GM21381 (cell line): ENCODE data around the gene TSPAN15.

ENCODE experiments used
- ATAC-seq: cut with Tn5 transposase; IDR thresholded peaks from one replicate; pipeline ENCODE4 v1.9.1; 2021; ENCODE audit warnings: mild to moderate bottlenecking, moderate library complexity; ENCODE audit not compliant: unreplicated experiment

The TSPAN15 gene

DNA sequence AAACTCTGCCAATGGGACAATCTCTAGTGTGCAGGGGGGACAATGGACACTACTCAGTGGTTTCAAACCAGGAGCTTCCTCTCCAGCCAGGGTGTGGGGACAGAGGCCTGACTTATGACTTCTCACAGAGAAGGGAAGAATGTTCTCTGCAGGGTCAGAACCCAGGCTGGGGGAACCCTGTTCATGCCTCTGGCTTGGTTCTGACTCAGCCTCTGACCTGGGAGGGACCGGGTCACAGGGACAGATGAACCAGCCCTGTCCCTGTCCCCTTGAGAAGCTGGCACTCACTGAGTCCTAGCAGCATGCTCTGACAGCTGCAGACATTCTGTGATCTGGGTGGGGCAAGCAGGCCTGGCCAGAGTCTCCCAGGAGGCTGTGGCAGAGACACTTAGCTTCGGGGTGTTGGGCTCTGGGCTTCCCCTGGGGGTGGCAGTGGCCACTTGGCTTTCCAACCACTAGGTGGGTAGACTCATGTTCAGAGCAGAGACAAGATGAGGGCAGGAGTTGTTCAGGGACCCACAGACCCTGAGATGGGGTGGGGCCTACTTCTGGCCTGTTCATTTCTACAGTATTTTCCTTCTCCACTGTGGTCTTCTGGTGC is 13.6 kb downstream of the TSPAN15 start:
- ATAC-seq: no peak

DNA sequence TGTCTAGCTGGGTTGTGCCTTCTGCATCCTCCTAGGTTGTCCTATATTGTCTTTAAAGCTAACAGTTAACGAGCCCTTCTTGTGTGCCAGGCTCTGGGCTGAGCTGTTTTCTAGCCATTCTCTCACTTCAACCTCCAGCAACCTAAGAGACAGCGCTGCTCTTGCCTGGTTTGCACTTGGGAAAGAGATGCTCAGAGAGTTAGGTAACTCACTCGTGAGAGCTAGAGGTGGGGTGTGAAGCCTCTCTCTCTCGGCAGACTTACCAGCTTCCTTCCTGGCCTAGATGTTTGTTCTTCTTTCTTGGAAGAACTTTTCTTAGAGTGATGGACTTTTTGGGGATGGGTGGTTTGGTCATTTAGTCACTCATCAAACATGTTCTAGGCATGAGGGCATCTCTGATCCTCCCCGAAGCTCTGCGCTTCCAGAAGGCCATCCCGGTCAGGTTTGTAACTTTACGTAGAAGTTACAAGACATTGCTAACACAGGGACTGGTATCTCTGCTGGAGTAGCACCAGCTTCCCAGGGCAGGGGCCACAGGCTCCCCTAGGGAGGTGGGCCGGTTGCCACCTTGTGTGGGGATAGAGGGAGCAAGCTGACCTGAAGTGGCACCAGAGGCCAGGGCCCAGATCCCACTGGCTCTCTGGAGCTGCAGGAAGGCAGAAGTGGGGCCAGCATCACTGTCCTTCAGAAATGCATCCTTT is 14.3 kb downstream of the TSPAN15 start:
- no peak for ATAC-seq

DNA sequence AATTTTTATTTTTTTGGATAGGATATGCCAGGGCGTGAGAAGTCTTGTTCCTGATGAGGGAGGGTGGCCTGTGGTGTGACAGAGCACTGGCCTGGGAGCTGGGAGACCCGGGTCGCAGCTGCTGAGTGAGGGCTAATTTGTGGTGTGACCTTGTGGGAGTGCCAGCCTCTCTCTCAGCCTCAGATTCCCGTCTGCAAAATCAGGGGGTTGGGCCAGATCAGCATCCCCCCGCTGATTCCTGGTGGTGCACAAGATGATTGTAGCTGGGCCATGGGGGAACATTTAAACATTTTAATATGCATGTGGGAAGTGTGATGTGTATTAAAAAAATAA is 14.9 kb downstream of the TSPAN15 start:
- no peak for ATAC-seq

DNA sequence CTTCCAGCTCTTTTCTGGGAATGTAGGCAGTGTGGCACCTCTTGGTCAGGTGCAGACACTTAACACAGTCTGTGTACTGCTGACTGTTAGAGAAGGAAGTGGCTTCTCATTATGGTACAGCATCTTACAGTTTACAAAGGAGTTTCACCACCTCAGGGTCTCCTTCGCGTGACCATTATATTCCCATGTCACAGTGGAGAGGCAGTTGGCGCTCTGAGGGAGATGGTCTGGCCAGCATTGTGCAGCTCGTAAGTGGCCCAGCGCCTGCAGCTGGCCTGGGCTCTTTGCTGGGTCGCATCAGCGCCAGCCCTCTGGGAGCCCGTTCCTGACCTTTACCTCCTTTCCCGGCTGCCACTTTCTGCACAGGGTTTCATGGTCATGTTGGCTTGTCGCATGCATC is 15.4 kb downstream of the TSPAN15 start:
- ATAC-seq: no peak

DNA sequence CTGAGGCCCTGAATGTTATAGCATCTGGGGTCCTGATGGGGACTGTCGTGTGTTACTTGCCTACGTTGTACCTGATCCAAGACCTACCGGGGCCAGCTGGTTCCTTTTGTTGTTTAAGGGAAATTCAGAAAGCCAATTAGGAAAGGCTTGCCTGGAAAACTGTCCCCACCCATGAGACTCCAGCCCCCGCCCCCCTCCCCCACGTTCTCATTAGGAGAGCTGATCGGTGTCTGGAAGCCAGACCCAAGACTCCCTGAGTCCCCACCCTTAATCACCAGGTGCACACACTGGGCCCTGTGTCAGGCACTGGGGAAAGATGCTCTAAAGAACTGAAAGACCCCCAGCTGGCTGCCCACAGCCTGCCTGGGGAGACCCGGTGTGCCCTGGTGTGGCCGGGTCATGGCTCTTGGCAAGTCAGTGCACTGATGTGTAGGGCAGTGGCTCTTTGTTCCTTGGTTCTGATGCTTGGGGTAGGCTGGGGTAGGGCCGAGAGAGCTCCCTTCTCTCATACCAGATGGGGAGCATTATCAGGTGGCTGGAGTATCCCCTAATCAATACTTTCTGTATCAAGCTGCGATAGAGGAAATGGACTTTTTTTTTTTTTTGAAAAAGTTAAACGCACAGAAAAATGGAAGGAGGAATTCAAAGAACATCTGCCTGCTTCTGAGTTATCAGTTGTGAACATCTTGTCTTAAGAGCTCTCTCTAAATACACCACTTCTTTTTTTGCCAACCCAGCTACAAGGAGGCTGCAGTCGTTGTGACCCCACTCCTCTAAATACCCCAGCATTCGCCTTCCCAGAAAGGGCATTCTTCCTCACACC is 16.9 kb downstream of the TSPAN15 start:
- no peak for ATAC-seq

DNA sequence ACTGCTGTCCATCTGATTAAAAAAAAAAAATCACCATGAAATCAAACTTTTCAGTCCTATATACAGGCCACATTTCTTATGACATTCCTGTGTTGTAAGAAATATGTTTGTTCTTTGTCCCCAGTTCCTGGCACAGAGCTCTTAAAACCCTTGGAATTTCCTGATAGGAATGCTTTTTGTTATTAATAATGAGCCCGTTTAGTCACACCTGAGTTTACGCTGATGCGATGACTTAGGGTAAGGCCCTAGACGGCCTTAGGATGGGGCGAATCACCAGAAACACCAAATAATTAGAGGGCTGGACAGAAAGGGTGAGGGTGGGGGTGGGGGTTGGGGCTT is 17.5 kb downstream of the TSPAN15 start:
- ATAC-seq: no peak

DNA sequence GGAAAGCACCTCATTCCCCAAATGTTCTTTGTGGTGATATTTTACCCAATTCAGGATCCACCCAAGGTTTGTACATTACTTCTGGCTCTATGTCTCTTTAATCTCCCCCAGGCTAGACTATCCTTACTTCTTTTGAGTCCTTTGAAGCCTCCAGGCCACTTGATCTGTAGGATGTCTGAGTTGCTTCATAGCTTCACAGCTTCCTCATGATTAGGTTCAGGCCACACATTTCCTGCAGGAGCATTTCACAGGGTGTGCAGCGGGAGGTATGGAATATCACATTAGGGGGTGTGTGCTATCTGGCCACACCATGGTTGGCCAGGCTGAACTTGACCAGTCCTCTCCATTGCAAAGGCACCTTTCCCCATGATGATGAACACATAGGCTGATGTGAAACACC is 18.7 kb downstream of the TSPAN15 start:
- ATAC-seq: no peak

DNA sequence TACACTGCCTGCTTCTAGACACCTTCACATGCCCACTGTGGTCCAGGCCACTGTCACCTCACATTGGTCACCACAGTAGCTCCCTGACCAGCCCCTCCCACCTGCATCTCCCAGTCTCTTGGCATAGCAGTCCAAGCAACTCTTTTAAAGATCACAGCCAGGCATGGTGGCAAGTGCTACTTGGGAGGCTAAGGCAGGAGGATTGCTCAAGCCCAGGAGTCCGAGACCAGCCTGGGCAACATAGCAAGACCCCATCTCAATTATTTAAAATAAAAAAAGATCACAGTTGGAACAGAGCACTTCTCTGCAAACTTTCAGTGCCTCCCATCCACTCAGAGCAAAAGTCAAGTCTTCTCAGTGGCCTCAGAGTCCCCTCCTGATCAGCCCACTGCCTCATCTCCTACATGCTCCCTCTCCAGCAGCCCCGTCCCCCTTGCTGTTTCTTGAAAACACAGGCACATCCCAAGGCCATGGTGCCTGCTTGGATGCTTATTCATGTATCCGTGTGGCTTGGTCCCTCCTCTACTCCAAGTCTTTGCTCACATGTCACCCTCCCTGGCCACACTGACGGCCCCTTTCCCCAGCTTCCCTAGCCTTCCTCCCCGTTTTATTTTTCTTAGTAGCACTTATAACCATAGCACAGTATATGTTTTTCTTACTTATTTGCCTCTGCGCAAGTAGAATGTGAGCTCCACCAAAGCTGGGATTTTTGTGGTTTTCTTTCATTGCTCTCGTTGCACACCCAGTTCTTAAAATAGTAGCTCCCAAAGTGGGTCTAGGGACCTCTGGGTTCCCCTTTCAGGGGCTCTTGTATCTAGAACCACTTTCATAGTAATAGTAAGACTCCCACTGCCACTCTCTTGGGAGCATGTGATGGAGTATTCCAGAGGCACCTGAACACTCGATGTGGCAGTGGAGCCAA is 19.5 kb downstream of the TSPAN15 start:
- ATAC-seq: no peak

DNA sequence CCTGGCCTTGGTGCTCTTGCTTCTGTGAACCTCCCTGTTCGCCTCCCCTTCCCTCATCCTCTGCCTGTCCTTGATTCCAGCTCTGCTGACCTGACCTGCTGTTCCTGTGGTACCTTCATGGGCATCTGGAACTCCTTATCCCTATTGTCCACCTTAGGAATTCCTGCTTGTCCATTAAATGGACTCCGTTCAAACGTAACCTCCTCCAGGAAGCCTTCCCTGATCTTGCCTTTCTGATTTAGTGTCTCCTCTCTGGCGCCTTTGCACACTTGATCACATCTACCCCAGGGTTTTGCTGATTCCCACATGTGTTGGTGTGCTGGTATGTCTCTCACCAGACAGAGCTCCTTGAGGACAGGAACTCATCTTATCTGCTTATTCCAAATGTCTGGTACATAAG is 20.9 kb downstream of the TSPAN15 start:
- no peak for ATAC-seq

DNA sequence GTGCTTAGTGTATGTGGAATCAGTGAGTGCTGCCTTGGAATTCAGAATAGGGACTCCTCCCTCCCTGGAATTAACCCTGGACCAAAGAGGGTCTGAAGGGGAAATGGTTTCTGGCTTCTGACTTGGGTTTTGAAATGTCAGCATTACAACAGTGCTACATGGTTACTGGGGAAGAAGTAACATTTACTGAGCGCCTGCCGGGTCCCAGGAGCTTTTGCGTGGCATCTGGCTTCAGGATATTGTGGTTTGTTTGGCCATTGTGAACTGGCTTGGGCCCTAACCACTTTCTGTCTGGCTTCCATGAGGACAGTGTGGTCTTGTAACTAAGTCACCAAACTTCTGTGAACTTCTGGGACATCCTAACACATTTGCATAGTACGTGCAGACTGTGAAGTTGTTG is 21.3 kb downstream of the TSPAN15 start:
- no peak for ATAC-seq

DNA sequence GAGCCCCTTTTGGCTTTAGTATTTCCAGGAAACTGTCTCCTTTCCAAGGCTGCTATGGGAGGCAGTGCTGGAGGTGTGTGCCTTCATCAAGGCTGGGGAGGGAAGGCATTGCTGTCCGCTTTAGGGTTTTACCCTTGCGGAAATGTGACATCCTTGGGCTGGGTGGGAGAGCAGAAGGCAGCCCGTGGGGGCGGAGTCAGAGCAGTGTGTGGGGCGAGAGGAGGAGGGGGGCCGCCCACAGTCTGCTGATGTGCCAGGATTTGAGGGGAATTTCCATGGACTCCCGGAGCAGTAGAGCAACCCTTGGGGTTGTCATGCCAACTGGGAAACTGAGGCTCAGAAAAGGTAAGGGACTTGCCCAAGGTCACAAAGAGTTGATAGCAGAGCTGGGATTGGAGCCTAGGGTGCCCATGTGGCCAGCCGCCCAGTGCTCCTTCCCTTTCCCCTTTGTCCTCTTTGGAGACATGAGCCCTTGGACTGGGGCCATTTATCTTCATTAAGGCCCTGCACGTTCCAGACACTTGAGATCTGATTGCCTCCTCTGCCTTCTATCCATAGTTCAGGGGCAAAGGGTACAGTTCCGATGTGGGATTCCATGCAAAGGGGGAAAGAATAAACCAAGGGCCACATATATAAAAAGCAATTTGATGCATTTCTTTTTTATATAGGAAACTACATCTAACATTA is 22.2 kb downstream of the TSPAN15 start:
- ATAC-seq: no peak

DNA sequence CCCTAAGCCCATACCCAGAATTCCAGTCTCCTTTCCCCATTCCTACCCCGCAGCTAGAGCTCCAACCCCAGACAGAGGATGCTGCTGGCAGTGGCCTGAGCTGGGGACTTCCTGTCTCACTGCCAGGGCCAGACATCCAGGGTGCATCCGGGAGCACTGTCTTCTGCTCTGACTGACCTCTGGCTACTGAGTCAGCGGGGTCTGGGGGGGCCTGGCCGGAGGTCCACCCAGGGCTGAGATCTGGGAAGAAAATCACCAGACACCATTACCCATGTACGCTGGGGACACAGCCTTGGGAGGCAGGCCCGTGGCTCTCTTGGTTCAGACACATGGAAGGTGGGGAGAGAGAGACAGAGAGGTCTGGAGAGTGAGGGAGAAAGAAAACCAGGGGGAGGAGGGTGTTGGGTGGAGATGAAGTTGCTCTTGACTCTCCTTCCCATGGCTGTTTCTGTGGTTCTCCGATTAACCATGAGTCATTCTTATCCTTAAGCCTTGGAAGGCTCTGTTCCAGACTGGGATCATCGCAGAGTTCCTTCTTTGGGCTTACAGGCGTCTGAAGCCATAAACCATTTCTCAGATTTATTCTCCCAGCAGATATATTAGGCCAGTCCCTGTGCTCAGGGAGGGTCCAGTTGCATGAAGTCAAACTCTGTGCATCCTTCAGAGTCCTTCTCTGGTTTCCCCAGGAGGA is 23.6 kb downstream of the TSPAN15 start:
- ATAC-seq: no peak

DNA sequence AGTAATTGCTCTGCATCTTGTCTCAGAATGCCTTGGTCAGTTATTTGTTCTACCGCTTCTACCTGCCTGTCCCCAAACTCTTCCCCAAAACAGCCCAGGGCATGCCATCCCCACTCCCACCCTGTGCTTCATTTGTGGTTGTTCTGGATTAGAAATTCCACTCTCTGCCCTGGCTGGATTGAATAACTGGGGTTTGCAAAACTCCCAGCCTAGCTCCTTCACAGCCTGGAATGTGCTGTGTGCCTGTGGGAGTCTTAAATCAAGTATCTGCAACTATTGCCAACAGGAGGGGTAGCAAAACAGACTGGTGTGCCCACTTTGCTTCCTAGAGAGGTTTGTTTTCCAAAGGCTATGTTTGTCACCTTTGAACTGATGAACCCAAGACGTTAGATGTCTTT is 24.2 kb downstream of the TSPAN15 start:
- ATAC-seq: no peak

DNA sequence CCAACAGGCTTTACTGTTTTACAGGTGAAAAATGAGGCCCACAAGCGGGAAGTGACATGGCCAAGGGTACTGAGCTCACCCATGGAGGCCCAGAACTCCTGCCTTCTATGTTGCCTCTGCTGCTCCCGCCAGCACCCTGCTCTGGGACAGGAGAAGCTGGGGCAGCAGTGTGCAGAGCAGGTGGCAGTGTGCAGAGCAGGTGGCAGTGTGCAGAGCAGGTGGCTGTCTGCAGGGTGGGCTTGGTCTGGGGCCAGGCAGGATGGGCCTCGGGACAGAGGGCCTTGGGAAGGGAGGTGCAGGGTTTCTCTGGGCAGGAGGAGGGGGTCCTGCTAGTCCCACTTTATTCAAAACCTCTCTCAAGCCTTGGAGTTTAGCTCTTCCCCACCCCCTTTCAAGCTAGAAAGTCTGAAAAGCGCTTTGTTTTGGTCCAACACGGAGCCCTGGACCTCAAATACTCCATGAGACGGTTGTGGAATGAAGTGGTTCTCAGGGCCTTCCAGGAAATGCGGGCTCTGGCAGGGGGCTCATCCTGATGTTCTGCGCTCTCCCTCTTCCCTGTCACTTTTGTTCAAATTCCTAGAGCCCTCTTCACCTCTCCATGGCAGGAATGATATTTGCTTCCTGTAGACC is 26.8 kb downstream of the TSPAN15 start:
- ATAC-seq: no peak

DNA sequence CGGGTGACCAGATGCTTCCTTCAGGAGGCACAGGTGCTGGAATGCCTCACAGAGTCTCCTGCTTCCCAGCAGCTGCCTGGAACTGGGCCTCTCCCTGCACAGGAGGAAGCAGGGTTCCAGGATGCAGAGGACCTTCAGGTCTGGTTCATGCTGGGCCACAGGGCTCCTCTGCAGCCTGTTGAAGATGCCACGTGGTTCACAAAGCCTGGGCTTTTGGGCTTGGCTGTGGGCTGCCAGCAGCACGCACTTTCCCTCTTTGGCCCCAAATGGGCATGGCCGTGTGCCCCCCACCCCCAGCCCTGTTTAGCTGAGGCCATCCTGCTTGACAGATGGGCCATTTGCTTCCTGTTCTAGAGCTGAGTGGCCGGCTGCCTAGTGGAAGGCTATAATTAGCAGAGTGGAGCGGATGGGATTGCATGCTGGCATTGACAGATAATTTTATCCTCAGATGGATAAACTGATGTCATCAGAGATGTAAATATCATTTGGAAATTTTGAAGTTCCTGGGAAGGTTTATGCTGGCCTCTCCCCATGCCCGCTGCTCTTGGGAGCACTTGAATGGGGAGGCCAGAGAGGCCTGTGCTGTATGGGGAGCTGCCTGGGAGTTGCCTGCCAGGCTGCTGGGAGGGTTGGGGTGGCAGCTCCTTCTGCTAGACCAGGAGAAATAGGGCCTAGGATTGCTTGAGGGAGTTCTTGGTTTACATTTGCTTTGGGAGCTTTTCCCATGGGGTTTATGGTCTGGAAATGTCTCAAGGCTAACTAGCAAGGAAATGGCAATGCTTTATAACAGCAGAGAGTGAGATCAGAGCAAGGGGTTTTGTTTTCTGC is 28.2 kb downstream of the TSPAN15 start:
- ATAC-seq: no peak

DNA sequence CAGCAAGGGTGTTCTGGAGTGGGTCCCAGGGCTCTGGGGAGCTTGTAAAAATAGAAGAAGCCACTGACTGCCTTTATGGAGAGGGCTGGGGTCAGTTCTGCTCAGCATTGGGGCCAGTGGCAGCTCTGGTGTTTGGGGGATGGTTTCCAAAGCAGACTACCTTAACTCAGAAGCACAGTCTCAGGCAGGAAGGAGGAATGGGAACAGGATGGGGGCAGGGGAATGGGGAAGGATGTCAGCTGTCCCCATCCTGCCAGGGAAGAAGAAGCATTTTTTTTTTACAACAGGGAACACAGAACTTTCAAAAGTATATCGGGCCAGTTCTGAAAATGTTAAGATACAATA is 28.8 kb downstream of the TSPAN15 start:
- no peak for ATAC-seq

DNA sequence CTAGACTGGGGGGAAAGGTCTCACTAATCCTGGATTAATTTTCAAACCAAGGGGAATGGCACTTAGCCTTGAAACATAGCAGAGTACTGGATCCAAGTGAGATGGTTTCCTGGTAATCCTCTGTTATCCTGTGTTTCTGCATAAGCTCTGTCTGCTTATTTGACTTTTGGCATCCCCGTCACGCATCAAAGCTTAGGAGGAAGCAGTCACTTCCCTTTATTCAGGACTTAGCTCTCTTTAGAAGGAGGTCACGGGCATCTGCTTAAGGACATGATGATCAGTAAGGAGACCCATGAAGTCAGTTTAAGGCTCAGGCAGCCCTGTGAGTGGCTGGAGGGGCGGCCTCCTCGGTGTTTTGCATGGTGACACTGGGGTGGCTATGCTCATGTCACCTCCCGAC is 30.0 kb downstream of the TSPAN15 start:
- no peak for ATAC-seq

DNA sequence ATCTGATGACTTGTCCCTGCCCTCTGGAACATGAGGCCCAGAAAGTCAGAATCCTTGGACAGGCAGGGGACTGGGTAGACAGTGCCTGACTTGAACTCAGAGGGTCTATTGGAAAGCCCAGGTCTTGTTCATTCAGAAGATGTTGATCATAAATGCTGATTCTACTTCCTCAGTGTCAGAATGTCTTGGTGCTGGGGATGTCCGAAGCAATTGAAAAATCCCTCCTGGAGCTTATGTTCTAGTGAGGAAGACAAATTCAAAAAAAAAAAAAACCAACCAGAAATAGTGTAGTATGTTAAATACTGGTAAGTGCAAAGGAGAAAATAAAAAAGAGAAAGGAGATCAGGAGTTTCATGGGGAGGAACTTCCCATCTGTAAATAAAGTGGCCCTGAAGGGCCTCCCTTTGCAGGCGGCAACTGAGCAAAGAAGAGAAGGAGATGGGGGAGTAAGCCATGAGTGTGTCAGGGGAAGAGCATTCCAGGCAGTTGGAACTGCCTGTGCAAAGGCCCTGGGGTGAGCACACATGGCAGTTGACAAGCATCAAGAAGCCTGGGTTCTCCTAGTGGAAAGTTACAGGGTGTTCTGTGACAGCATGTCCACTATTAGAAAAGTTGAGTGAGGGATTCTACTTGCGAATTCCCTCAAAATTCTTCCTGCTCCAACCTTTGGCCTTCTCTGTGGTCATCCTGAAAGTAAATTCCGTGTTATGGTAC is 30.7 kb downstream of the TSPAN15 start:
- no peak for ATAC-seq
